Measurements from ENCODE around the gene PPP4R4.

Gene PPP4R4

GRCh38 chr14:94177806-94178205, 3.7 kb downstream of the PPP4R4 start:
- DNase-seq (ENCODE audit: low read depth): no peak
- no peak for TF ChIP-seq CTCF (IDR thresholded peaks at IDR 0.05; ENCODE audit: low read depth, low read length, missing control alignments)
- H3K4me3 ChIP-seq (ENCODE audit: low read depth, low read length): no peak overlapping the region

- no peak for DNase-seq (ENCODE audit: low read depth)
Measured at GRCh38 chr14:94179244-94179643, 5.1 kb downstream of the PPP4R4 start.

GRCh38 chr14:94180655-94181271, 6.6 kb downstream of the PPP4R4 start:
- peak; percentile 51 for TF ChIP-seq CTCF (IDR thresholded peaks at IDR 0.05; ENCODE audit: low read depth, low read length, missing control alignments)
- peak; percentile 33 for DNase-seq (ENCODE audit: low read depth)
- peak overlapping the region; percentile 33 for H3K4me3 ChIP-seq (ENCODE audit: low read depth, low read length)

More at GRCh38 chr14:94179244-94179643, 5.1 kb downstream of the PPP4R4 start:
- no peak overlapping the region for H3K4me3 ChIP-seq (ENCODE audit: low read depth, low read length)
- TF ChIP-seq CTCF (IDR thresholded peaks at IDR 0.05; ENCODE audit: low read depth, low read length, missing control alignments): no peak

GRCh38 chr14:94181835-94182234, 7.7 kb downstream of the PPP4R4 start:
- H3K4me3 ChIP-seq (ENCODE audit: low read depth, low read length): no peak overlapping the region
- TF ChIP-seq CTCF (IDR thresholded peaks at IDR 0.05; ENCODE audit: low read depth, low read length, missing control alignments): no peak
- DNase-seq (ENCODE audit: low read depth): no peak

GRCh38 chr14:94192536-94192935, 18.4 kb downstream of the PPP4R4 start:
- H3K4me3 ChIP-seq (ENCODE audit: low read depth, low read length): no peak overlapping the region
- TF ChIP-seq CTCF (IDR thresholded peaks at IDR 0.05; ENCODE audit: low read depth, low read length, missing control alignments): no peak
- no peak for DNase-seq (ENCODE audit: low read depth)

- no peak overlapping the region for H3K4me3 ChIP-seq (ENCODE audit: low read depth, low read length)
- no peak for DNase-seq (ENCODE audit: low read depth)
- no peak for TF ChIP-seq CTCF (IDR thresholded peaks at IDR 0.05; ENCODE audit: low read depth, low read length, missing control alignments)
Measured at GRCh38 chr14:94193776-94194175, 19.7 kb downstream of the PPP4R4 start.

- no peak for DNase-seq (ENCODE audit: low read depth)
- no peak for TF ChIP-seq CTCF (IDR thresholded peaks at IDR 0.05; ENCODE audit: low read depth, low read length, missing control alignments)
- H3K4me3 ChIP-seq (ENCODE audit: low read depth, low read length): no peak overlapping the region
Measured at GRCh38 chr14:94196057-94196456, 21.9 kb downstream of the PPP4R4 start.
